H9 (cell line): ENCODE data around the gene STAMBP. TPM values are rescaled to one million over a fixed set of nuclear protein-coding genes. Genes with fewer than 3 reads are reported as not detected.

Source experiments
- DNase-seq: peaks from one replicate; pipeline ENCODE4 v3.0.0-alpha.2; 2017
- H2AFZ ChIP-seq: one replicate; pipeline ENCODE4 v1.6.1; 2013; ENCODE audit warnings: mild to moderate bottlenecking, low read length, control low read depth, moderate library complexity
- H2AK5ac ChIP-seq: 2 replicates; pipeline ENCODE4 v1.6.1; 2013; ENCODE audit warnings: low read length, control low read depth, mixed read lengths; ENCODE audit not compliant: insufficient read length
- H2BK120ac ChIP-seq: one replicate; pipeline ENCODE4 v1.6.1; 2013; ENCODE audit warnings: low read depth, mild to moderate bottlenecking, low read length, control low read depth, inconsistent platforms; ENCODE audit not compliant: poor library complexity, severe bottlenecking
- H2BK12ac ChIP-seq: 2 replicates; pipeline ENCODE4 v1.6.1; 2013; ENCODE audit warnings: low read length, control low read depth, mixed read lengths, low read depth; ENCODE audit not compliant: insufficient read length
- H2BK15ac ChIP-seq: 2 replicates; pipeline ENCODE4 v1.6.1; 2013; ENCODE audit warnings: low read depth, low read length, control low read depth
- H2BK20ac ChIP-seq: one replicate; pipeline ENCODE4 v1.6.1; 2013; ENCODE audit warnings: low read depth, mild to moderate bottlenecking, low read length, control low read depth, inconsistent platforms; ENCODE audit not compliant: poor library complexity, severe bottlenecking
- H2BK5ac ChIP-seq: 2 replicates; pipeline ENCODE4 v1.6.1; 2013; ENCODE audit warnings: low read length, control low read depth, mixed read lengths; ENCODE audit not compliant: insufficient read length
- H3K14ac ChIP-seq: 2 replicates; pipeline ENCODE4 v1.6.1; 2013; ENCODE audit warnings: low read length, control low read depth; ENCODE audit not compliant: insufficient read depth
- H3K18ac ChIP-seq: 2 replicates; pipeline ENCODE4 v1.6.1; 2013; ENCODE audit warnings: low read depth, mild to moderate bottlenecking, mixed read lengths, low read length, control low read depth; ENCODE audit not compliant: insufficient read length
- H3K23ac ChIP-seq: 2 replicates; pipeline ENCODE4 v1.6.1; 2013; ENCODE audit warnings: low read length, control low read depth, mixed read lengths, low read depth; ENCODE audit not compliant: insufficient read length
- H3K23me2 ChIP-seq: 2 replicates; pipeline ENCODE4 v1.6.1; 2013; ENCODE audit warnings: low read depth, mild to moderate bottlenecking, mixed read lengths, low read length, control low read depth; ENCODE audit not compliant: insufficient read length, poor library complexity, severe bottlenecking
- H3K27ac ChIP-seq: 2 replicates; pipeline ENCODE4 v1.5.1; 2013; ENCODE audit warnings: low read length, control low read depth, mixed read lengths, low read depth; ENCODE audit not compliant: insufficient read length
- H3K27me3 ChIP-seq: 2 replicates; pipeline ENCODE4 v1.6.1; 2013; ENCODE audit warnings: low read length, control low read depth, inconsistent platforms; ENCODE audit not compliant: insufficient read depth
- H3K4ac ChIP-seq: 2 replicates; pipeline ENCODE4 v1.6.1; 2013; ENCODE audit warnings: low read depth, mild to moderate bottlenecking, control low read depth, inconsistent platforms, low read length, moderate library complexity
- H3K4me1 ChIP-seq: 2 replicates; pipeline ENCODE4 v1.6.1; 2013; ENCODE audit warnings: low read length, control low read depth, inconsistent platforms; ENCODE audit not compliant: insufficient read depth
- H3K4me2 ChIP-seq: 2 replicates; pipeline ENCODE4 v1.6.1; 2013; ENCODE audit warnings: low read length, control low read depth, mixed read lengths; ENCODE audit not compliant: insufficient read length, insufficient read depth
- H3K56ac ChIP-seq: 2 replicates; pipeline ENCODE4 v1.6.1; 2013; ENCODE audit warnings: low read depth, mild to moderate bottlenecking, mixed read lengths, low read length, control low read depth; ENCODE audit not compliant: insufficient read length
- H3K79me1 ChIP-seq: 2 replicates; pipeline ENCODE4 v1.6.1; 2013; ENCODE audit warnings: low read depth, mild to moderate bottlenecking, moderate library complexity, low read length, control low read depth, inconsistent platforms; ENCODE audit not compliant: insufficient read depth, poor library complexity, severe bottlenecking
- H3K79me2 ChIP-seq: 2 replicates; pipeline ENCODE4 v1.6.1; 2013; ENCODE audit warnings: low read length, control low read depth, inconsistent platforms; ENCODE audit not compliant: insufficient read depth
- H3K9ac ChIP-seq: 2 replicates; pipeline ENCODE4 v1.6.1; 2013; ENCODE audit warnings: low read length, control low read depth, mixed read lengths; ENCODE audit not compliant: insufficient read length; ENCODE audit errors: extremely low read depth
- H3K9me3 ChIP-seq: one replicate; pipeline ENCODE4 v1.6.1; 2013; ENCODE audit warnings: low read depth, low read length, inconsistent platforms; ENCODE audit not compliant: control insufficient read depth
- H3T11ph ChIP-seq: one replicate; pipeline ENCODE4 v1.6.1; 2013; ENCODE audit warnings: mild to moderate bottlenecking, low read length, control low read depth, inconsistent platforms
- H4K20me1 ChIP-seq: one replicate; pipeline ENCODE4 v1.6.1; 2013; ENCODE audit not compliant: control insufficient read depth, insufficient read length, insufficient read depth
- H4K5ac ChIP-seq: 2 replicates; pipeline ENCODE4 v1.6.1; 2013; ENCODE audit warnings: low read depth, mild to moderate bottlenecking, mixed read lengths, low read length, control low read depth; ENCODE audit not compliant: insufficient read length
- H4K8ac ChIP-seq: replicated peaks from 2 replicates; pipeline ENCODE4 v1.6.1; 2013; ENCODE audit warnings: low read length, control low read depth, mixed read lengths, low read depth; ENCODE audit not compliant: insufficient read length
- H4K91ac ChIP-seq: 2 replicates; pipeline ENCODE4 v1.6.1; 2013; ENCODE audit warnings: low read depth, mild to moderate bottlenecking, moderate library complexity, mixed read lengths, low read length, control low read depth; ENCODE audit not compliant: insufficient read length
- H3K27ac Mint-ChIP-seq, 3 experiments: 2 replicates in 2 of 3; 3 replicates in 1 of 3; pipeline ENCODE4 v1.8.0; 2020 to 2021; ENCODE audit warnings: mixed read lengths in 3 of 3, mild to moderate bottlenecking in 1 of 3, moderate library complexity in 1 of 3
- H3K27me3 Mint-ChIP-seq: 2 replicates; pipeline ENCODE4 v1.8.0; 2021; ENCODE audit warnings: low read depth, mild to moderate bottlenecking, moderate library complexity, mixed read lengths
- H3K36me3 Mint-ChIP-seq, 3 experiments: 2 replicates in 2 of 3; 3 replicates in 1 of 3; pipeline ENCODE4 v1.8.0; 2020 to 2021; ENCODE audit warnings: low read depth in 3 of 3, mixed read lengths in 3 of 3; ENCODE audit not compliant: insufficient read depth in 1 of 3
- H3K4me1 Mint-ChIP-seq, 2 experiments: 2 replicates each; pipeline ENCODE4 v1.8.0; 2020; ENCODE audit warnings: mixed read lengths in 2 of 2
- H3K4me3 Mint-ChIP-seq, 2 experiments: 2 replicates in 1 of 2; 3 replicates in 1 of 2; pipeline ENCODE4 v1.8.0; 2020 to 2021; ENCODE audit warnings: mild to moderate bottlenecking in 2 of 2, mixed read lengths in 2 of 2, moderate library complexity in 1 of 2
- H3K9me3 Mint-ChIP-seq, 2 experiments: 2 replicates in 1 of 2; 3 replicates in 1 of 2; pipeline ENCODE4 v1.8.0; 2020; ENCODE audit warnings: mild to moderate bottlenecking in 2 of 2, mixed read lengths in 2 of 2, moderate library complexity in 1 of 2
- total RNA-seq: library from RNA; stranded (reverse); gene quantifications from 2 replicates; pipeline ENCODE4 v1.2.1, GENCODE V29; 2021
- TF ChIP-seq, protein P1 (sequence below): fragments of 200-600 bp; sonication (generic); conservative IDR thresholded peaks from 3 replicates; pipeline ENCODE4 v1.8.0; 2021; ENCODE audit warnings: antibody characterized with exemption, mild to moderate bottlenecking

Gene STAMBP
- total RNA-seq, 1 experiment from 2014 or later: 45.5 TPM

DNA sequence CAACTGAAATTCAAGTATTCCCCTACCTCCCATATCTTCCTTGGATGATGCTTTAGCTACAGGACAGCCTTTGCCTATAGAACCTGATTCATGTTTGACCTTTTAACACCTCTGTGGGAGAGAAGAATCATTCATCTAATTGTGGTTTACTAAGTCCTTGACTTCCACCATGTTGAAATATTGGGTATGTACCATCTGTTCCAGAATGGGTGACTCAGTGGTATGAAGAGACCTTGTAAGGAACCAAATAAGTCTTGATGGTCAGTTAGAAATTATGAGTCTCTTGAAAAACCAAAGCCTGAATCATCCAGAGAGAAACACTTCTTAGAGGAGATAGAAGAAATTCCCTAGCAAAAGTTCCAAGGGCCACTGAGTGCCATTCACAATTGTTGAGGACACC, 27.5 kb downstream of the STAMBP start:
- H4K5ac ChIP-seq: no peak overlapping the region
- Mint-ChIP-seq H3K27ac (no peak overlapping the region), H3K27me3 (no peaks in the 10 kb centered on the region)

More for the DNA sequence above, 27.5 kb downstream of the STAMBP start:
- no peak overlapping the region for H4K91ac ChIP-seq
- H3K27ac ChIP-seq: no peak overlapping the region
- H4K8ac ChIP-seq: no peak overlapping the region
- no peak overlapping the region for H3K23ac ChIP-seq
- no peak overlapping the region for H2BK120ac ChIP-seq
- no peak overlapping the region for H2AFZ ChIP-seq
- H3K79me2 ChIP-seq: no peaks in the 10 kb centered on the region
- no peak for DNase-seq
- H2BK20ac ChIP-seq: no peak overlapping the region
- H3K4me3 Mint-ChIP-seq: no peak overlapping the region
- H3K4ac ChIP-seq: no peak overlapping the region
- H3K23me2 ChIP-seq: no peaks in the 10 kb centered on the region
- H3K9ac ChIP-seq: no peak overlapping the region
- no peak overlapping the region for H2BK15ac ChIP-seq
- no peaks in the 10 kb centered on the region for H3K4me1 Mint-ChIP-seq
- H3K9me3 ChIP-seq: no peaks in the 10 kb centered on the region
- no peak overlapping the region for H2BK5ac ChIP-seq
- no peak overlapping the region for H2AK5ac ChIP-seq
- H3T11ph ChIP-seq: no peak overlapping the region
- H3K14ac ChIP-seq: no peak overlapping the region
- no peaks in the 10 kb centered on the region for H3K79me1 ChIP-seq
- H3K4me2 ChIP-seq: no peak overlapping the region
- no peaks in the 10 kb centered on the region for H3K9me3 Mint-ChIP-seq
- H3K4me1 ChIP-seq: no peaks in the 10 kb centered on the region
- no peaks in the 10 kb centered on the region for H3K27me3 ChIP-seq
- no peak overlapping the region for H3K56ac ChIP-seq
- TF ChIP-seq, protein P1, sequence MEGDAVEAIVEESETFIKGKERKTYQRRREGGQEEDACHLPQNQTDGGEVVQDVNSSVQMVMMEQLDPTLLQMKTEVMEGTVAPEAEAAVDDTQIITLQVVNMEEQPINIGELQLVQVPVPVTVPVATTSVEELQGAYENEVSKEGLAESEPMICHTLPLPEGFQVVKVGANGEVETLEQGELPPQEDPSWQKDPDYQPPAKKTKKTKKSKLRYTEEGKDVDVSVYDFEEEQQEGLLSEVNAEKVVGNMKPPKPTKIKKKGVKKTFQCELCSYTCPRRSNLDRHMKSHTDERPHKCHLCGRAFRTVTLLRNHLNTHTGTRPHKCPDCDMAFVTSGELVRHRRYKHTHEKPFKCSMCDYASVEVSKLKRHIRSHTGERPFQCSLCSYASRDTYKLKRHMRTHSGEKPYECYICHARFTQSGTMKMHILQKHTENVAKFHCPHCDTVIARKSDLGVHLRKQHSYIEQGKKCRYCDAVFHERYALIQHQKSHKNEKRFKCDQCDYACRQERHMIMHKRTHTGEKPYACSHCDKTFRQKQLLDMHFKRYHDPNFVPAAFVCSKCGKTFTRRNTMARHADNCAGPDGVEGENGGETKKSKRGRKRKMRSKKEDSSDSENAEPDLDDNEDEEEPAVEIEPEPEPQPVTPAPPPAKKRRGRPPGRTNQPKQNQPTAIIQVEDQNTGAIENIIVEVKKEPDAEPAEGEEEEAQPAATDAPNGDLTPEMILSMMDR: no peak
- H2BK12ac ChIP-seq: no peak overlapping the region
- H4K20me1 ChIP-seq: no peaks in the 10 kb centered on the region
- no peak overlapping the region for H3K18ac ChIP-seq
- peaks cover 30 to 59% (median 51%) of the 10 kb centered on the region in 3 experiments; a peak in 6 of 7 replicates for H3K36me3 Mint-ChIP-seq
